ENCODE data around the gene LRRC52.

GRCh38 chr1:165612062-165612461, 68.3 kb downstream of the LRRC52 start:
- TF ChIP-seq, protein P1, sequence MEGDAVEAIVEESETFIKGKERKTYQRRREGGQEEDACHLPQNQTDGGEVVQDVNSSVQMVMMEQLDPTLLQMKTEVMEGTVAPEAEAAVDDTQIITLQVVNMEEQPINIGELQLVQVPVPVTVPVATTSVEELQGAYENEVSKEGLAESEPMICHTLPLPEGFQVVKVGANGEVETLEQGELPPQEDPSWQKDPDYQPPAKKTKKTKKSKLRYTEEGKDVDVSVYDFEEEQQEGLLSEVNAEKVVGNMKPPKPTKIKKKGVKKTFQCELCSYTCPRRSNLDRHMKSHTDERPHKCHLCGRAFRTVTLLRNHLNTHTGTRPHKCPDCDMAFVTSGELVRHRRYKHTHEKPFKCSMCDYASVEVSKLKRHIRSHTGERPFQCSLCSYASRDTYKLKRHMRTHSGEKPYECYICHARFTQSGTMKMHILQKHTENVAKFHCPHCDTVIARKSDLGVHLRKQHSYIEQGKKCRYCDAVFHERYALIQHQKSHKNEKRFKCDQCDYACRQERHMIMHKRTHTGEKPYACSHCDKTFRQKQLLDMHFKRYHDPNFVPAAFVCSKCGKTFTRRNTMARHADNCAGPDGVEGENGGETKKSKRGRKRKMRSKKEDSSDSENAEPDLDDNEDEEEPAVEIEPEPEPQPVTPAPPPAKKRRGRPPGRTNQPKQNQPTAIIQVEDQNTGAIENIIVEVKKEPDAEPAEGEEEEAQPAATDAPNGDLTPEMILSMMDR (conservative IDR thresholded peaks at IDR 0.05): no peak
- no peak for TF ChIP-seq ZFX (IDR thresholded peaks at IDR 0.05)

Data from C4-2B (cell line).